ENCODE data around the gene LCN2. TPM values are rescaled to one million over a fixed set of nuclear protein-coding genes. Genes with fewer than 3 reads are reported as not detected.

LCN2 gene
- total RNA-seq, 4 donors from 2014 or later, result 36.2 to 931 (median 809) TPM

DNA sequence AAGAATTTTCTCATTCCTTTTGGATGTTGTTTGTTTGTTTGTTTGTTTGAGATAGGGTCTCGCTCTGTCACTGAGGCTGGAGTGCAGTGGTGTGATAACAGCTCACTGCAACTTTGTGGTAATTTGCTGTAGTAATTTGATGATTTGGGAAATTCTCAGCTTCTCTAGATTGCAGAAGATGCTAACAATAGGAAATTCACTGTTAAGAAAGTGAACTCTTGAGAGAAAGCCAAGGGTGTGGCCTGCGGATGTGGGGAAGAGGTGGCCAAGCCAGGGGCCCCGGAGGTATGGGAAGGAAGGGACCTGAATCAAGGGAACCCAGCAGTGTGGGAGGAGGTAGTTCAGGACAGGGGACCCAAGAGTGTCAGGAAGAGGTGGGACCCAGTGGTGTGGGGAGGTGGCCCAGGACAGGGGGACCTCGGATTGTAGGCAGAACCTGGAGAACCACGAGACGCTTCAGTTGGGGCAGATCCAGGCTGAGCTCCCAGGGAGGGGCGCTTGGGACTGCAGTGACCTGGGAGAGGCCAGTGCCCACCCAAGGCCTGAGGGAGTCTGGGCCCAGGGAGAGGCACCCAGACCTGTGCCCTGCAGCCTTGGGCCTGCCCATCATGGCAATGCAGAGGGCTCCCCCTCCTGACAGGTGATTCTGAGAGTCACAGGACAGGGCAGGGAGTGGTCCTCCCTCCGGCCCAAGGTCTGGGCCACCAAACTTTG is 5.6 kb upstream of the LCN2 start:
- intact Hi-C loops (cut with DNase I), result no loop called here
- Histone ChIP-seq H3K27ac (peak overlapping the region in 1 of 4 donors; percentile 1), H3K4me1 (peaks cover 26 to 55% (median 28%) of the 10 kb centered on the region in 3 donors), H3K27me3 (no peaks in the 10 kb centered on the region), H3K9me3 (no peaks in the 10 kb centered on the region), H3K4me3 (no peak overlapping the region), H3K36me3 (no peaks in the 10 kb centered on the region)
- no peak for TF ChIP-seq POLR2A (IDR thresholded peaks at IDR 0.05)
- TF ChIP-seq, protein P1, sequence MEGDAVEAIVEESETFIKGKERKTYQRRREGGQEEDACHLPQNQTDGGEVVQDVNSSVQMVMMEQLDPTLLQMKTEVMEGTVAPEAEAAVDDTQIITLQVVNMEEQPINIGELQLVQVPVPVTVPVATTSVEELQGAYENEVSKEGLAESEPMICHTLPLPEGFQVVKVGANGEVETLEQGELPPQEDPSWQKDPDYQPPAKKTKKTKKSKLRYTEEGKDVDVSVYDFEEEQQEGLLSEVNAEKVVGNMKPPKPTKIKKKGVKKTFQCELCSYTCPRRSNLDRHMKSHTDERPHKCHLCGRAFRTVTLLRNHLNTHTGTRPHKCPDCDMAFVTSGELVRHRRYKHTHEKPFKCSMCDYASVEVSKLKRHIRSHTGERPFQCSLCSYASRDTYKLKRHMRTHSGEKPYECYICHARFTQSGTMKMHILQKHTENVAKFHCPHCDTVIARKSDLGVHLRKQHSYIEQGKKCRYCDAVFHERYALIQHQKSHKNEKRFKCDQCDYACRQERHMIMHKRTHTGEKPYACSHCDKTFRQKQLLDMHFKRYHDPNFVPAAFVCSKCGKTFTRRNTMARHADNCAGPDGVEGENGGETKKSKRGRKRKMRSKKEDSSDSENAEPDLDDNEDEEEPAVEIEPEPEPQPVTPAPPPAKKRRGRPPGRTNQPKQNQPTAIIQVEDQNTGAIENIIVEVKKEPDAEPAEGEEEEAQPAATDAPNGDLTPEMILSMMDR (IDR thresholded peaks at IDR 0.05), result no peak
- 50 to 70% methylated on average over 6 to 7 of the region's 8 CpGs for WGBS, 2 donors
- no peak for DNase-seq

GRCh38 chr9:128144239-128145181 is 4.7 kb upstream of the LCN2 start:
- Histone ChIP-seq H3K36me3 (no peaks in the 10 kb centered on the region), H3K27me3 (no peaks in the 10 kb centered on the region), H3K4me1 (peaks cover 35 to 63% (median 37%) of the 10 kb centered on the region in 3 donors), H3K9me3 (no peaks in the 10 kb centered on the region), H3K27ac (peak overlapping the region; percentile 78 to 87 (median 82)), H3K4me3 (no peak overlapping the region)
- DNase-seq, result no peak
- intact Hi-C loops (cut with DNase I), result no loop called here
- 89 to 100% methylated on average over 1 to 6 of the region's 22 CpGs for WGBS, 2 donors
- TF ChIP-seq, protein P1 (IDR thresholded peaks at IDR 0.05), result no peak
- TF ChIP-seq POLR2A (IDR thresholded peaks at IDR 0.05), result no peak

DNA sequence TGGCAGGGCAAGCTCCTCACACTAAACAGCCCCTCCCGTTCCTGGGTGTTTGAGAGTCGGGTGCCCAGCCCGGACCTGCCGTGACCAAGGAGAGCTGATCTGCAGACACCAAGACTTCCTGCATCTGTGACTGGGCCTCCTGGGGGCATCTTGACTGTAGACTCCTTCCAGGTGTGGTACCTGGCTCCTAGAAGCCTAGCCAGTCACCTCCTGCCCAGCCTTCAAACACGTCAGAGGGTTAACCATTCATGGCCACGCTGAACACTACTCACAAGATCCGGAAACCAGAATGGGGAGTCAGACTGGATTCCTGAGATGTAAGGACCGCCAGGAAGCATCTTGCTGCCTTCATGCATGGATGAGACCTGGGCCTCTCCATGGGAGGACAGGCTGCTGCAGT is 3.7 kb upstream of the LCN2 start:
- Histone ChIP-seq H3K9me3 (no peaks in the 10 kb centered on the region), H3K4me1 (peaks cover 42 to 74% (median 42%) of the 10 kb centered on the region in 3 donors), H3K4me3 (no peak overlapping the region), H3K27me3 (no peaks in the 10 kb centered on the region), H3K27ac (peak overlapping the region; percentile 78 to 87 (median 82)), H3K36me3 (no peaks in the 10 kb centered on the region)
- no peak for DNase-seq
- 76% methylated on average over 2 of the region's 8 CpGs; no CpG with 5 or more reads in 1 of the 2 donors for WGBS, 2 donors
- no peak for TF ChIP-seq POLR2A (IDR thresholded peaks at IDR 0.05)
- TF ChIP-seq, protein P1 (IDR thresholded peaks at IDR 0.05), result no peak
- intact Hi-C loops (cut with DNase I), result no loop called here

DNA sequence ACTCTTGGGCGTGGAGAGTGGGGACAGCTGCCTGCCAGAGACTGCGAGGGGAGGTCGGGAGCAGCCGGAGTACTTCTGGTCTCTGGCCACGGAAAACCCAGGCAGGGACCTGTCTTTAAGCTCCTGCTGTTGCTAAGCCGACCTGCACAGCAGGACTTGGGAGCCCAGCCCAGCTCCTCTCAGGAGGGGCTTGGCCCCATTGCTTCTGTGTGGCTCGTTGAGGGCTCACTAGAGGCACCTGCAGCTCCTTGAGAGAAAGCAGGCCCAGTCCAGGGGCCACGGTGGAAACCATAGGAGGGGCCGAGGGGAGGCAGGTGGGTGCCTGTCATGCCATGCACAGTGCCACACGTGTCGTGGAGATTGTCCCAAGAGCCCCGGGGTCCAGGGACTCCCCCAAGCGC is 3.3 kb upstream of the LCN2 start:
- no peak for DNase-seq
- Histone ChIP-seq H3K9me3 (no peaks in the 10 kb centered on the region), H3K4me1 (peaks cover 42 to 78% (median 44%) of the 10 kb centered on the region in 3 donors), H3K4me3 (no peak overlapping the region), H3K36me3 (no peaks in the 10 kb centered on the region), H3K27ac (peak overlapping the region; percentile 78 to 87 (median 82)), H3K27me3 (no peaks in the 10 kb centered on the region)
- WGBS, 2 donors, result 23 to 75% methylated on average over 4 of the region's 13 CpGs
- no peak for TF ChIP-seq POLR2A (IDR thresholded peaks at IDR 0.05)
- TF ChIP-seq, protein P1 (IDR thresholded peaks at IDR 0.05), result no peak
- intact Hi-C loops (cut with DNase I), result no loop called here
